HG02884 (cell line): ENCODE measurements around the gene FN3K.

Source experiments
- ATAC-seq: cut with Tn5 transposase; IDR thresholded peaks from one replicate; pipeline ENCODE4 v1.9.1; 2021; ENCODE audit warnings: mild to moderate bottlenecking, moderate library complexity; ENCODE audit not compliant: unreplicated experiment

FN3K gene

DNA sequence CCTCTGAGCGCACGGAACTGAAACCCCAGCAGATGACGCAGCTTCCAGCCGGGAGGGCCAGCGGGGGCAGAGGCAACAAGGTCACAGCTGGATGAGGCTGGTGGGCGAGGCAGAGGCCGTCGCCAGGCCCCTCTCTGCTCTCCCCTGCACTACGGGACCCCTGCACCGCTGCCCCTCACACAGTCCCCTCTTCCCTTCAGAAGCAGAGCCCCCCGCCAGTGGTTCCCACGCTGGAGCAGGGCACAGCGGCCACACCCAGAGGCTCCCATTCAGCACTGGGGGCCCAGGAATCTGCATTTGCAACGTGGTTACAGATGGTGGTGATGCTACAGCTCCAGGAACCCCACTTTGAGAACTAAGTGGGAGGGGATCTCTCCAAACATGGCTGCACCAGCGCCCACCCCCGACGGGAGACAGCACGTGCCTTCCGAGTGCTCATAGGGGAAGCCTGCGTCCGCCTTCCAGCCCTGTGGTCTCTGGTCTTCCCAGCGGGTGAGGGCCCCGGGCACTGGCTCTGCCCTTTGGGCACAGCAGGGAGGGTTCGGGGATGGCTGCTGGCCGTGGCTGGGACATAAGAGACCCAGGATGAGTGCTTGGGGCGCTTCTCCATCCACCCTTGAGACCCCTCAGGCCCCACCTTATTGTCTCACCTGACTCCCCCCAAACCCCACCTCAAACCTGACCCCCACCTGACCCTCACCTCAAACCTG lies 32.2 kb upstream of the FN3K start:
- ATAC-seq: no peak

DNA sequence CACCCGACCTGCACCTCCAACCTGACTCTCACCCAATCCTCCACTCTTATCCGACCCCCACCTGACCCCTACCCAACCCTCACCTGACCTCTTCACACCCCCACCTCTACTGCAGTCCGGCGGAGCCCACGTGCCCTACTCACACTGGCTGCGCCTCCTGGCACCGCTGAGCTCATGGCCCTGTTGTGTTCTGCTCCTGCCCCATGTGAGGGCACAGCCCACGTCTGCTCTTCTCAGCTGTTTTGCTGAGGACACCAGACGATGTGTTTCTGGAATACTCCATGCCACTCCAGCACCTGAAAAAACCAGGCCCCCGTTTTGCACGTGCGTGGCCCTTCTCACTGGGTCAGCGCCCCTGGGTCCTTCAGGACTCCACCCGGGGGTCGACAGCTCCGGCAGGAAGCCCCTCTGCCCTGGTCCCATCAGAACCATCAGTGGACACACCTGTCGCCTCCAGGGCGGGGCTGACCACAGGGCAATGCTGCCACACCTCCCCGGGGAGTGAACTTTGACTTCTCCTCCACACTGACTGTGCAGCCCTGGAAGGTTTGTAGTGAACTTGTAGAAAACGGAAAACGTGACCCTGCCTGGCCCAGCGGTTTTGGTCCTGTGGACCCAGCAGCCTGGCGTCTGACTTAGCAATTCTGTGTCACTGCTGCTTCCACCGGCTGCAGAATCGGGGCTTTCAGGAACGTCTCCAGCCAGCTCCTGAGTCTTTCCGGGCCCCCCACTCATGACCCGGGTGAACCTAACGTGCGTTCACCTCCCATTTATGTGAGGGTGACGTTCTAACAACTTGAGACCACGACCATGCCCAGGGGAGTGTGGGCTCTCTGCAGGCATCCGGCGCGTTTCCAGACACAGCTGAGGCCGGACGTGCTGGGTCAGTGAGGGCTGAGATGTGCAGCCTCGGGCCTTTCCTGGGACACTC lies 31.2 kb upstream of the FN3K start:
- no peak for ATAC-seq

DNA sequence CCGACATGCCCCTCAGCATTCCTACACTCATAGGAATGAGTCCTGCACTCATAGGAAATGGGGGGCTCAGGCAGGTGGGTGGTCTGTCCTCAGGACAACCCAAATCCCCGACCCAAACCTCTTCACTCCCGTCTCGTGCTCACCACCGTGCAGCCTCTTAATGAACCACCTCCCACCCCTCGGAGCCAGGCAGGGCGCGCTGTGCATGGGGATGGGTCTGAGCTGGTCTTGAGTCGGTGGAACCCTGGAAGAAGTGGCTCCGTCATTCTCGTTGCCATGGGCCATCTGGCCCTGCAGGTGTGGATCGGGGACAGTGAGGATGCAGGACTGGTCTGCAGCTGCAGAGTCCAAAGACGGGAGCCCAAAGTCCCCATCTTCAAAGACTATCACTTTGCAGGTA lies 30.5 kb upstream of the FN3K start:
- ATAC-seq: no peak

DNA sequence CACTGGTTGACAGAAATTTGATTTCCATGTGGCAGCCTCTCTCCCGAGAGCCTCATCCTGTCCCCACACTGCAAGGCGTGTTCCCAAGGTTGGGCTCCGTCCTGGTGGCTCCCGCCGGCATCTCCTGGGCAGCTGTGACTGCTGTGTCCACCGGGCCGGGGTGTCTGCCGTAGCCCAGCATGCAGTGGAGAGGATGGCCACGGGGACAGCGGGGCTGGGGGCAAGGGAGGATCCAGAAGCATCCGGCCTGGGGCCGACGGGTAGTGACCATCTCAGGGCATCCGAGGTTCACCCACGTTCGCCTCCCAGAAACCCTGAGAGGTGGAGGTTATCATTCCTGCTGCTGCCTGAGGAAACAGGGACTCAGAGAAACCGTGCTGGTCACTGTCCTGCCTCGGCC lies 29.7 kb upstream of the FN3K start:
- ATAC-seq: no peak

DNA sequence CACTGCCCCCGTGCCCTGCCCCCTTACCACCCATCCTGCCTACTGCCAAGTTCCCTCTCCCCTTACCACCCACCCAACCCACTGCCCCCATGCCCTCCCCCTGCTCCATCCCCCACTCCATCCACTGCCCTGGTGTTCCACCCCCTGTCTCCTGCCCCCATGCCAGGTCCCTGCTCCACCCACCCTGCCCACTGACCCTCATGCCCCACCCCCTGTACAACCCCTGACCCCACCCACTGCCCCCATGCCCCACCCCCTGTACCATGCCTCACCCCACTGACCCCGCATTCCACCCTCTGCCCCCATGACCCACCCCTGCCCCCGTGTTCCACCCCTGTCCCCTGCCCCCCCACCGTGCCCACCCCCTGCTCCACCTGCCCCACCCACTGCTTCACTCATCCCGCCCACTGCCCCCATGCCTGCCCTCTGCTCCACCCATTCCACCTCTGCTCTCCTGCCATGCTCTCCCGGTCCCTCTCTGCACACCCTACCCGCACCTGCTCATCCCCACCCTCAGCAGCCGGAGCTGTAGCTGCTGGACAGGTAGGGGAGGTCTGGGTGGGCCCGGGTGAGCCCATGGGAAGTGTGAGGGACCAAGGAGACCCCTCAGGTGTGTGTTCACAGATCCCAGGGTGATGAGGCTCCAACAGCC lies 26.3 kb upstream of the FN3K start:
- ATAC-seq: no peak

DNA sequence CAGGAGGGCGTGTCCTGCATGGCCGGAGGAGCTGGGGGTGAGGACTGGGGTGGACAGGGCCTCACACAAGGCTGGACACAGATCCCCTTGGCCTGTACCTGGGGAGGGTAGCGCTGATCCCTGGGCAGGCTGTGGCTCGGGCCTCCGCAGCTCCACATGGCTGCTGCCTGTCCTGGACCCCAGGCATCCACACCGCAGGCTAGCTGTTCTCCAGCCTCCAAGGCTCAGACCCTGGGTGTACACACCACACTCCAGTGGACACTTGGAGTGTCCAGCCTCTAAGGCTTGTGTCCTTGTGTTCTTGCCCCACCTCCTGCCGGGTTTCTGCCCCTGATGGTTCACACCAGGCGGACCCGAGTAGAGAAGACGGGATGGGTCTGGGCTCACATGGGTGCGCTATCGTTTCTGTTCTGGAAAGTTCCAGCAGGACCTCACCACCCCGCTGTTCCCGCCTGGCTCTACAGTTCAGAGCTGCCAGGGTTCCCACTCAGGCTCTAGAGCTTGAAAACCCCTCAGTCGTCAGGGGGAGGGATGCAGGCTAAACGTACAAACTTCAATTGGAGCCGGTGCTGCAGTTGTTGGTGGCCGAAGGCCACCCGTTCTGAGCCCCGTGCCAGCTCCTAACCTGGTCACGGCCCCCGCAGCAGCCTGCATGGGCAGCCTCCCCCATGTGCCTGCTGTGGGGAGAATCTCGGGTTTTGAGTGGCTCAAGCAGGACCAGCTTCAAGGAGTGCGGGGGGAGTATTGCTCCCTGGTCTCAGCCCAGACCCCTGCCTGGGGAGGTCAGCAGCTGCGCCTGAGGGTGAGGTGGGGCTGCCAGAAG lies 25.5 kb upstream of the FN3K start:
- no peak for ATAC-seq

DNA sequence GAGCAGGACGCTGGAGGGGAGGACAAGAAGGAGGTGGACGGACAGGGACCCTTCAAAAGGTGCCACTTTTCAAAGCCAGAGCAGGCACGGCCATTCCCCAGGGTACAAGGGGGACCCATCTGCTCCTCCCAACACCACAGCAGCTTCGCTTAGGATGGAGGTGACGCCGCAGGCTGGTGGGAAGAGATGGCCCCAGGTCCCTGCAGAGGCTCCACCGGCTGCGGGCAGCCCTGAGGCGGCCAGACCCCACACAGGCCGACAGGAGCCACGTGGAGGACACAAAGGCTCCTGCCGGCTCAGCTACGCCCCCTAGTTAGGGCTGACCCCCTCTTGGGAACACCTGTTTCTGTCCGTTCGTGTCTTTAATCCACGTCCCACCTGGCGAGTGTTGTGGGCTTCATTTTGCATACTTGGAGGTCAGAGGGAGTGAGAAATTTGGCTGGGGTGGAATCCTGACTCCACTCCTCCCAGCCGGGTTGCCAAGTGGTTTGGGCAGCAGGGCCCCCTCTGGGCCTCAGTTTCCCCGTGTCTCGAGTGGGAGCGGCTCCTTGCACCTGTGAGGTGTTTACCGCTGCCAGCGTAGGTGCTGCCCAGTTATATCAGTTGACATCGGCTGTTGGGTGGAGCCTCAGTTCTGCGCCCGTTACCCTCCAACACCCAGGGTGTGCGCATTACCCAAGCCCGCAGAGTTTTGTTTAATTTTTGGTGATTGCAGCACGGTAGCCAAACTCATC lies 24.7 kb upstream of the FN3K start:
- ATAC-seq: no peak

DNA sequence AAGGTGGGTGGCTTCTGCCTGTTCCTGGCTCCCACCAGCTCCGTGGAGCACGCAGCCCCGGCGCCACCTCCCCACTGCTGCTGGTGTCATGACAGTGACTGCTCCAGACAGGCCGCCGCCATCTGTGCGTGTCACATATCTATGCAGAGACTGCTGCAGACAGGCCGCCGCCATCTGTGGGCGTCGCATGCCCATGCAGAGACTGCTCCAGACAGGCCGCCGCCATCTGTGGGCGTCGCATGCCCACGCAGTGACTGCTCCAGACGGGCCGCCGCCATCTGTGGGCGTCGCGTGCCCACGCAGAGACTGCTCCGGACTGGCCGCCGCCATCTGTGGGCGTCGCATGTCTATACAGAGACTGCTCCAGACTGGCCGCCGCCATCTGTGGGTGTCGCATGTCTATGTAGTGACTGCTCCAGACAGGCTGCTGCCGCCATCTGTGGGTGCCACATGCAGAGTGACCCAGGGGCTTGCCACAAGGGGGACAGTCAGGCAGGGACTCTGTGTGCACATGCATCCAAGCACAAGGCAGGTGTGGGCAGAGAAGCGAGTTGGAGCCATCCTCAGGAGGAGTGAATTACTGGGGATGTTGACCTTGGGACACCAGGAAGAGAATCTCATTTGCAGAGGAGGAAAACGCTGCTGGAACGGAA lies 22.2 kb upstream of the FN3K start:
- no peak for ATAC-seq

DNA sequence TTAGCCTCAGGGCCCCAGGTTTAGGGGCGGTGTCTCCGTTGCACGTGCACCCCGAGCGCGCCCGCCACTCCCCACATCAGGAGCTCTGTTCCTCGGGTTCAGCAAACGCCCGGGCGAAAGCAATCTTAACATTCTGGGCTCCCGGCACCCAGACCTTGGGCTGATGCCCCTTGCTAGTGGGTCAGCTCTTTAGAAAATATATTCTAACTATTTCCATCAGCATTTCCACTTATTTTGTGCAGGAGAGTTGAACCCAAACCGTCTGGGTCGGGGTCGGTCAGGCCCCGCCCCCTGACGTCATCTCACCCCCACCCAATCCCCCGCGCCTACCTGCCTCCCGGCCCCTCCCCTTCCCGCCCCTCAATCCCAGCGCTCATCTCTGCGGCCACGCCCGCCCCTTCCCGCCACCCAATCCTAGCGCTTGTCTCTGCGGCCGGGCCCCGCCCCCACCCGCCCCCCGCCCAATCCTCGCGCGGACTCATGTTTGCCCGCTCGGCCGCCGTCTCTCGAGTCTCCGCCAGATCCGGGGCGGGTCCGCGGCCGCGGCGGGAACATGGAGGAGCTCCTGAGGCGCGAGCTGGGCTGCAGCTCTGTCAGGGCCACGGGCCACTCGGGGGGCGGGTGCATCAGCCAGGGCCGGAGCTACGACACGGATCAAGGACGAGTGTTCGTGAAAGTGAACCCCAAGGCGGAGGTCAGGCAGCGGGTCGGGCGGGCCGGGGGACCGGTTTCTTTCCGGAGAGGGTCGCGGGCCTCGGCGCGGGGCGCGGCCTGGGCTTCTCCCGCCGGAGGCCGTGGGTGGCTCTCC lies 19.0 kb upstream of the FN3K start, which contains the start of gene FN3KRP:
Gene FN3KRP (plus strand): TSS at position 504 of the 808 bp plus-strand sequence. CDS start 50 bp downstream, at position 554.
- ATAC-seq: no peak

DNA sequence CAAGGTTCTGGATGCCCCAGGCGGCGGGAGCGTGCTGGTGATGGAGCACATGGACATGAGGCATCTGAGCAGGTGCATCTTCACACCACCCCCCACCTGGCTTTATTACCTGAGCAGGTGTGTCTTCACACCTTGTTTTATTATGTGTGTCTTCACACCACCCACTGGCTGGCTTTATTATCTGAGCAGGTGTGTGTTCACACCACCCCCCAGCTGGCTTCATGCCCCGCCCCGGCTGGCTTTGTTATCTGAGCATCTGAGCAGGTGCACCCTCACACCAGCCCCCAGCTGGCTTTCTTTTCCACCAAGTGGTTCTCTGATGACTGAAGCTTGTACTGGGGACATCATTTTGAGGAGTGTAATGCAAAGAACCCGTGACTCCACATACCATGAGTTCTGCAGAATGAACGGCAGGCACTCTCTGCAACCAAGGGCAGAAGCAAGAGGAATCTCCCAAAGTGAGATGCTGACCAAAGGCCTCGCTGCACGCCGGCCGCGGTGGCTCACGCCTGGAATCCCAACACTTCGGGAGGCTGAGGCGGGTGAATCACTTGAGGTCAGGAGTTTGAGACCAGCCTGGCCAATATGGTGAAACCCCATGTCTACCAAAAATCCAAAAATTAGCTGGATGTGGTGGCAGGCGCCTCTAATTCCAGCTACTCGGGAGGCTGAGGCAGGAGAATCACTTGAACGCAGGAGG lies 16.3 kb upstream of the FN3K start:
- ATAC-seq: no peak

DNA sequence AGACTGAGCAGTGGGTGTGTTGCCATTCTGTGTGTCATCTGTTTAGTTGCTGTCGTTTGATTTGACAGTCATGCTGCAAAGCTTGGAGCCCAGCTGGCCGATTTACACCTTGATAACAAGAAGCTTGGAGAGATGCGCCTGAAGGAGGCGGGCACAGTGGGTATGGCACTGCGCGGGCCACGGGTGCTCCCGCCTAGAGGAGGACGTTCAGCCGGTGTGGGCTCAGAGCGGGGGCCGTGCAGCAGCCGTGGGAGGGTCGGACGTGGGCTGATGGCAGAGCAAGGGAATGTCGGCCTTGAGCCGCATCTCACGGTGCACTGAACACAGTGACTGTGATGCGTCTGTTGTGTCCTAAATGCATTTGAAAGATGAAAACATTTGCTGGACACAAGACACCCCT lies 15.2 kb upstream of the FN3K start:
- no peak for ATAC-seq

DNA sequence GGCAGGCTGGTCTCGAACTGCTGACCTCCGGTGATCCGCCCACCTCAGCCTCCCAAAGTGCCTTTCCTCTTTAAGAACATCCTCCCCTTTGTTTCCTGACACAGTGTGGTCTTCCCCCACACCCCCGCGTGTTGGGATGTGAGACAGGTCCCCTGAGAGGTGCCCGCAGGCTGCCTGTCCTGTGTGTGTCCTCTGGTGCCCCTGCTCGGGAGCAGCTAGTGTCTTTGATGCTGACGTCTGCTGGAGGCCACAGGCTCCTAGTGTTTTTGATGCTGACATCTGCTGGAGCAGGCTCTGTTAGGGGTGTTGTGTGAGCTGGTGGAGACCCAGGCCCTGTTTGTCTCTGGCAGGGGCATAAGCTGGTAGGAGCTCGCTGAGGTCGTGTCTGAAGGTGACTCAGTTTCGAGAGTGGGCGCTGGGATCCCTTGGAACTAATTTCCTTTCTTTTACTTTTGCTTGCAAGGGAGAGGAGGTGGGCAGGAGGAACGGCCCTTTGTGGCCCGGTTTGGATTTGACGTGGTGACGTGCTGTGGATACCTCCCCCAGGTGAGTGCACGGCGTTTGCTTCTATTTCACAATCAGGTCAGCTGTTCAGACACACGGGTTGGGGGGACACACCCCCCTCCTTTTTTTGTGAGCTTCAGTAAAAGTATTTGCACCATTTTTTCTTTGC lies 12.9 kb upstream of the FN3K start:
- no peak for ATAC-seq

DNA sequence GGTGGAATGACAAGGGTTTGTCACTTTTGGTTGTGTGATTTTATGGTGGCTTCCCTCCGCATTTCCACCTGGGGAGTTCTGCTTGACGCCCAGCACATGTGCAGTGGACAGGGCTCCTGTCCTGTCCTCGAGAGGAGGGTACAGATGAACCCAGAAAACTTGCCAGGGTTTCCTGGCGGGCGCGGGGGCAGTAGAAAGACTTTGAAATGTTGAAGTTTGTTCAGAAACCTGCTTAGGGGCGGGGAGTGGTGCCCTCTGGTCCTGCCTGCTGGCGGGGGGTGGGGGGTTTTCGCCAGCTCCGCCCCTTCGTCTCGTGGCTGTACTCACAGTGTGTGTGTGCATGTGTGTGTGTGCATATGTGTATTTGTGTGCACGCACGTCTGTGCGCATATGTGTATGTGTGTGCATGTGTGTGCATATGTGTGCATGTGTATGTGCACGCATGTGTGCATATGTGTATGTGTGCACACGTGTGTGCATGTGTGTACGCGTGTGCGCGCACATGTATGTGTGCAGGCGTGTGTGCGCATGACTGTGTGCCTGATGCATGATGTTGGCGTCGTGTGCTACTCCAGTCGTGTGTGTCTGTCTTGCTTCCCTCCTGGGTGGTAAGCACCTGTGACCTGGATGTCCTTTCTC lies 12.1 kb upstream of the FN3K start:
- no peak for ATAC-seq

DNA sequence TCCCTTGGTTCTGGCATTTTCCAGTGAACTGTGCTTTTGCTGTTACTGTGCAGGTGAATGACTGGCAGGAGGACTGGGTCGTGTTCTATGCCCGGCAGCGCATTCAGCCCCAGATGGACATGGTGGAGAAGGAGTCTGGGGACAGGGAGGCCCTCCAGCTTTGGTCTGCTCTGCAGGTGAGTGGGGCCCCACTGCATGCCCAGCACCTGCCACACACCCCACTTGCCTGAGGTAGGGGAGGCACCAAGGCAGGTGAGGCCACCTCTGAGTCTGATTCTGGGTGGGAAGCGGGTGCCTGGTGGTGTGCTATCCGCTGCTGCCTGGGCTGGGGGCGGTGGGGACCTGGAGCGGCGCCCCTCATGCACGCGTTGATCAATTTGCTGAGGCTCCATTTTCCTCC lies 9.0 kb upstream of the FN3K start:
- ATAC-seq: no peak

DNA sequence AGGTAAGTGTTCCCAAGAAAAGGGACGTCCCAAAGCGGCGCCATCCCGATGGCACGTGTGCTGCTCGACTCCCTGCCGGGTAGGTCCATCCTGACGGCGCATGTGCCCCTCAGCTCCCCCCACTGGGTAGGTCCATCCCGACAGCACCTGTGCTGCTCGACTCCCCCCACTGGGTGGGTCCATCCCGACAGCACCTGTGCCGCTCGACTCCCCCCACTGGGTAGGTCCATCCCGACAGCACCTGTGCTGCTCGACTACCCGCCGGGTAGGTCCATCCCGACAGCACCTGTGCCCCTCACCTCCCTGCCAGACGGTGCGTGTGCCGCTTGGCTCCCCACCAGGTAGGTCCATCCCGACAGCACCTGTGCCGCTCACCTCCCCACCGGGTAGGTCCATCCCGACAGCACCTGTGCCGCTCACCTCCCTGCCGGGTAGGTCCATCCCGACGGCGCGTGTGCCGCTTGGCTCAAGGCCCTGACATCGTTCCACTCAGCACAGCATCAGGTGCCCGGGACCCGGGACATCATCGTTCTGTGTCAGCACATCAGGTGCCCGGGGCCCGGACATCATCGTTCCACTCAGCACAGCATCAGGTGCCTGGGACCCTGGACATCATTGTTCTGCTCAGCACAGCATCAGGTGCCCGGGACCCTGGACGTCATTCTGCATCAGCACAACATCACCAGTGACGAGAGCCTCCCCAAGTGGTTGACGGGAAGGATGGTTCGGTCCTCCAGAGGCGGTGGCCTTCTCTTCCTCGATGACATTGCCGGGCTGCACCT lies 5.7 kb upstream of the FN3K start:
- no peak for ATAC-seq

DNA sequence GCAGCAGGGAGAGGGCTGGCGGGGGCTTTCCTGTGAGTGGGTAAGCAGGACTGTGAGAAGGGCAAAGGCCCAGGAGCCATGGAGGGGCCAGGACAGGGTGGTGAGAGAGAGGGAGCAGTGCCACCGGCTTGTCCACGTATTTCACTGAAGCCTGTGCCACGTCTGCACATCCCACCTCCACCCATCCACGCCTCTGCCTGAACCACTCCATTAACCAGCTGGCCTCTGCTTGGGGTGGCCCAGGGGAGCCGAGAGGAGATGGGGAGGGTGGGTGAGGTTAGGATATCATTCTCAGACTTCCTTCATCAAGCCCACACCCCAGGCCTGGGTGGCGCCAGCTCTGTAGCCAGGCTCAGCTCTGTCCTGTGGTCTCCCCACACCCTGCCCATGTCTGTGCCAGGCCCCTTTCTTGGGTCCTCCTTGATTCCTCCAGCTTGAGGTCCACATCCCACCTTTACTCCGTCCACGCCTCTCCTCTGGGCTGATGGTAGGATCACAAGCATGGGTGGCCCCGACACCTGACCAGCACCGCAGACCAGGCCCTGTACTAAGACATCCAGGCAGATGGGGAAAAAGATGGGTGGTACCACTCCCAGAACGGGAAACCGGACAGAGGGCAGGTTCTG lies 3.2 kb upstream of the FN3K start:
- ATAC-seq: no peak
